ENCODE data around the gene CIT. TPM values are rescaled to one million over a fixed set of nuclear protein-coding genes. Genes with fewer than 3 reads are reported as not detected.
A peak's percentile ranks its signal among the peaks of the same experiment; 100 is the strongest.

The CIT gene
- total RNA-seq, 4 donors from 2014 or later: 5.1 to 14.0 (median 8.5) TPM

DNA sequence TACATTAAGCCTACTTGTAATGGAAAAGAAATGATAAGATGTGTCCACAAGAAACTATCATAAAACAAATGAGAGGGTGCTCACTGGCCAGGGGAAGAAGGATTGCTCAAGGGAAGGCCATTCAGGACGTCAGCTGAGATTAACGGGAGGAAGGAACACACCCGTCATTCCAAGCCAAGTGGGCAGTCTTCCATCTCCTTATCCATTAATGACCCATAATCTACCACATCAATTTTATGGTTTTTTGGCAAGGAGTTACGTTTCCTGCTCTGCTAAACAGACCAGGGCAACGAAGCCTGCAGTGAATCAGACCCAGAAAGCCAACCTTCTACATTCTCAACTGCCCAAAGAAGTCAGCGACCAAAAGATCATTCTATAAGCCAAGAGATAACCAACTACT, 184.1 kb downstream of the CIT start:
- intact Hi-C loops (cut with DNase I; ENCODE audit: low total_unique reads): no loop called here
- H3K4me3 ChIP-seq (ENCODE audit: low read depth, poor library complexity, severe bottlenecking): no peak overlapping the region
- 10 to 13% methylated on average over 6 of the region's 6 CpGs for WGBS, 2 donors
- no peak for DNase-seq (ENCODE audit: low spot score in 2 of 2)
- TF ChIP-seq, protein P1, sequence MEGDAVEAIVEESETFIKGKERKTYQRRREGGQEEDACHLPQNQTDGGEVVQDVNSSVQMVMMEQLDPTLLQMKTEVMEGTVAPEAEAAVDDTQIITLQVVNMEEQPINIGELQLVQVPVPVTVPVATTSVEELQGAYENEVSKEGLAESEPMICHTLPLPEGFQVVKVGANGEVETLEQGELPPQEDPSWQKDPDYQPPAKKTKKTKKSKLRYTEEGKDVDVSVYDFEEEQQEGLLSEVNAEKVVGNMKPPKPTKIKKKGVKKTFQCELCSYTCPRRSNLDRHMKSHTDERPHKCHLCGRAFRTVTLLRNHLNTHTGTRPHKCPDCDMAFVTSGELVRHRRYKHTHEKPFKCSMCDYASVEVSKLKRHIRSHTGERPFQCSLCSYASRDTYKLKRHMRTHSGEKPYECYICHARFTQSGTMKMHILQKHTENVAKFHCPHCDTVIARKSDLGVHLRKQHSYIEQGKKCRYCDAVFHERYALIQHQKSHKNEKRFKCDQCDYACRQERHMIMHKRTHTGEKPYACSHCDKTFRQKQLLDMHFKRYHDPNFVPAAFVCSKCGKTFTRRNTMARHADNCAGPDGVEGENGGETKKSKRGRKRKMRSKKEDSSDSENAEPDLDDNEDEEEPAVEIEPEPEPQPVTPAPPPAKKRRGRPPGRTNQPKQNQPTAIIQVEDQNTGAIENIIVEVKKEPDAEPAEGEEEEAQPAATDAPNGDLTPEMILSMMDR (IDR thresholded peaks at IDR 0.05): no peak
- TF ChIP-seq POLR2A (IDR thresholded peaks at IDR 0.05): no peak

DNA sequence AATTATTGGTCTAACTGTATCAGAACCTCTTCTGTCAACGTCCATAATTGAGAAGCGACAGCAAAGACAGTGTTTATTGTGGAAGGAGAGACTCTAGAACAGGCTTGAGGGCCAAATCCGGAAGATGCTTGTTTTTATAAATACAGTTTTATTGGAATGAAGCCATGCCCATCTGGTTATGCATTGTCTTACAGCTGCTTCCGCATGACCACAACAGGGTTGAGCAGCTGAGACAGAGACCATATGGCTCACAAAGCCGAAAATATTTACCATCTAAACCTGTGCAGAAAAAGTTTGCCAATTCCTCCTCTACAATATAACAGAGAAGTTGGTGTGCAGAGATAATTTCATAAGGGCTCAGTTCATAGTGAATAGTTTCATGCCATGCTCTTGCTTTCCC, 184.7 kb downstream of the CIT start:
- TF ChIP-seq POLR2A (IDR thresholded peaks at IDR 0.05): no peak
- TF ChIP-seq, protein P1 (IDR thresholded peaks at IDR 0.05): no peak
- no peak for DNase-seq (ENCODE audit: low spot score in 2 of 2)
- intact Hi-C loops (cut with DNase I; ENCODE audit: low total_unique reads): no loop called here
- H3K4me3 ChIP-seq (ENCODE audit: low read depth, poor library complexity, severe bottlenecking): no peak overlapping the region
- 69 to 70% methylated on average over 5 of the region's 5 CpGs for WGBS, 2 donors

DNA sequence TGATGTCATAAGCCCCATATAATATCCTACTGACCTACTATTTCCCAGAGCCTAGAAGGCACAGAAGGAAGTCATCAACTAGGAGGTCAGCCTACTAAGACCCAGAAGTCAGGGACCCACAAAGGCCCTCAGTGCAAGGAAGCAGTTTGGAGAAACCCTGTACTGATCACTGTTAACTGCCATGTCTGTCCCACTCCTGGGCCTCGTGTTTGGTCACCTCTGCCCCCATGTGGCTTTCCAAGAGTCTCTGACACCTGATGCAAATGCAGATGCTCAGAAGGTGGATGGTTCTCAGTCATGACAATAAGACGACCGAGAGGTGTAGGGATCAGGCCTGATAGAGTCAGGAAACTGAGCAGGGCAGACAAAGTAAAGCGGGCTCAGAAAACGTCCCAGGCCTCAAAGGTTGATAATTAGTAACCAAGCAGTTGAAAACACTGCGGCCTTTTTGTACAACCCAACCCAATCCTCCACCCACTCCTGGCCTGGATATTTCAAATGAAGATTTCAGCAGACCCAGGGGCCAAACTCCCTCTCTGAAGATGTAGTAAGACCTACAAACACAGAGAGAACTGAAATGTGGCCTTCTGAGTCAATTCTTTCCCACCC, 185.8 kb downstream of the CIT start:
- 83 to 95% methylated on average over 6 of the region's 6 CpGs for WGBS, 2 donors

DNA sequence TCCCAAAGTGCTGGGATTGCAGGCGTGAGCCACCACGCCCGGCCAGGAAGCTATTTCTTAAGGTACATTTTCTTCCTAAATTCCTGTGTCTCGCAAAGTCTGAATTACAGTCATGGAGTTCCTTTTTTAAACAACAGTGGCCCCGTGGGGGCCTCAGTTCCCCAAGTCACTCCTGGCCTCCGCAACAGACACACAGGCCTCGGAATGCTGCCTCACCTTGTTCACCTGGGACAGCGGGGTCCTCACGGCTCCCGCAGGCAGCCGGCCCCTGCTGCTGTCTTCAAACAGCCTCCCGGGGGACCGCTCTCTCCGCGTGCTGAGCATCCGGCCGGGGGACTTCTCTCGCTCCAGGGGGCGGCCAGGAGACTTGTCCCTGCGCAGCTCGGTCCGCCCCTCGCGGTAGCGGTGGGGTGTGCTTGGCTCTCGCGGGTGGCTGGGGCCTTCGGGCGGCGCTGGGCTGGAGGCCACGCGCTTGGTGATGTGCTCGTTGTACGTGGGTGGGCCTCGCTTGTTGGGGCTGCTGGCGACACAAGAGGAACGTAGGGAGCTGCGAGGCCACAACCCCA, 187.1 kb downstream of the CIT start:
- peak in 1 of 2 donors; percentile 77 for DNase-seq (ENCODE audit: low spot score in 2 of 2)
- H3K4me3 ChIP-seq (ENCODE audit: low read depth, poor library complexity, severe bottlenecking): no peak overlapping the region
- 96 to 98% methylated on average over 37 of the region's 38 CpGs for WGBS, 2 donors
- intact Hi-C loops (cut with DNase I; ENCODE audit: low total_unique reads): no loop called here
- TF ChIP-seq, protein P1 (IDR thresholded peaks at IDR 0.05): no peak
- no peak for TF ChIP-seq POLR2A (IDR thresholded peaks at IDR 0.05)

More for the DNA sequence above, 185.8 kb downstream of the CIT start:
- TF ChIP-seq, protein P1 (IDR thresholded peaks at IDR 0.05): no peak
- no peak for TF ChIP-seq POLR2A (IDR thresholded peaks at IDR 0.05)
- intact Hi-C loops (cut with DNase I; ENCODE audit: low total_unique reads): no loop called here
- no peak overlapping the region for H3K4me3 ChIP-seq (ENCODE audit: low read depth, poor library complexity, severe bottlenecking)
- DNase-seq (ENCODE audit: low spot score in 2 of 2): no peak

DNA sequence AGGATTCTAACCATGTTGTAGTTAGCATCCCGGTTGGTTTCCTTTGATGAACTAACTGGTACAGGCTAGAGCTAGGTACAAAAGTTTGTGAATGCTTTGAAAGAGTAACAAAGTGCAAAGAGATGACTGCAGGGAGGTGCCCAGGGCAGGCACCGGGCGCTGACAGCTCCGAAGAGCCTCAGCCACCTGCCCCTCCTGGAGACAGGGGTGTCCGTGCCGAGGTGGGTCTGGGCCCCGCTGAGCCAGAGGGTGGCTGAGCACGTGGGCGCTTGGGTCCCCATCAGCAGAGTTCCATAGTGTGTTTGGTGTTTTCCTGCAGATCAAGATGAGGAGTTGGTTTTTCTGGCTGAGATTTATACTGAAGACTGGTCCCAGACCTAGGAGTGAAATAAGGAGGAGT, 189.2 kb downstream of the CIT start:
- intact Hi-C loops (cut with DNase I; ENCODE audit: low total_unique reads): no loop called here
- WGBS, 2 donors: 92 to 94% methylated on average over 9 of the region's 9 CpGs
- DNase-seq (ENCODE audit: low spot score in 2 of 2): no peak
- no peak for TF ChIP-seq POLR2A (IDR thresholded peaks at IDR 0.05)
- TF ChIP-seq, protein P1 (IDR thresholded peaks at IDR 0.05): no peak
- H3K4me3 ChIP-seq (ENCODE audit: low read depth, poor library complexity, severe bottlenecking): no peak overlapping the region

DNA sequence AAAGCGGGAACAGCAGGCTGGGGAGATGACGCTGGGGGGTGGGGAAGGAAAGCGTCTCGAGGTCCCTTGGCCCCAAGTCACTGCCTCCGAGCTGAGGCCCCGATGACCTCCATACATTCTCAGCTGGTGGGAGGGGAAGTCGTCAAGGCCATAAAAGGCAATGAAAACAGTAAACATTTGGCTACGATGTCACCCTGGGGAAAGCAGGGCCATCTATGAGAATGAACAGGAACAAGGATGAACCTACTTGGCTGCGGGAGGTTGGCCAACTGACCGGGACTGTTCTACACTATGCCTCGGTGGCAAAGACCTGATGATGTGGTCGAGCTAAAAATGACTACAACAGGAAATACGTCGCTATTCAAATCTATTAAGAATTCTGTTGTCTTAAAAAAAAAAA, 189.7 kb downstream of the CIT start:
- H3K4me3 ChIP-seq (ENCODE audit: low read depth, poor library complexity, severe bottlenecking): no peak overlapping the region
- WGBS, 2 donors: 66 to 74% methylated on average over 14 of the region's 14 CpGs
- no peak for TF ChIP-seq POLR2A (IDR thresholded peaks at IDR 0.05)
- TF ChIP-seq, protein P1 (IDR thresholded peaks at IDR 0.05): no peak
- DNase-seq (ENCODE audit: low spot score in 2 of 2): no peak
- intact Hi-C loops (cut with DNase I; ENCODE audit: low total_unique reads): no loop called here

Data from lower leg skin (tissue), 4 donors.